Mesenchymal stem cell (in vitro differentiated cells and primary cell): ENCODE data around the gene ZBTB7C.

Experiments used
- DNase-seq: peaks from one replicate; pipeline ENCODE4 v3.0.0-alpha.2; 2013
- H2AFZ ChIP-seq: one replicate; pipeline ENCODE4 v1.6.1; 2013; ENCODE audit warnings: low read depth, mild to moderate bottlenecking, control low read depth, inconsistent platforms, low read length, moderate library complexity
- H2AK5ac ChIP-seq: 2 replicates; pipeline ENCODE4 v1.6.1; 2013; ENCODE audit warnings: low read length, moderate library complexity, mild to moderate bottlenecking, inconsistent platforms; ENCODE audit not compliant: severe bottlenecking
- H2BK120ac ChIP-seq: one replicate; pipeline ENCODE4 v1.6.1; 2013; ENCODE audit warnings: low read depth, mild to moderate bottlenecking, inconsistent platforms, low read length, moderate library complexity
- H2BK12ac ChIP-seq, 2 experiments: one replicate each; pipeline ENCODE4 v1.6.1; 2013; ENCODE audit warnings: inconsistent platforms in 2 of 2, low read length in 2 of 2, mild to moderate bottlenecking in 2 of 2, moderate library complexity in 2 of 2, control low read depth in 1 of 2
- H2BK15ac ChIP-seq: one replicate; pipeline ENCODE4 v1.6.1; 2013; ENCODE audit warnings: mild to moderate bottlenecking, low read depth, inconsistent platforms; ENCODE audit not compliant: poor library complexity, severe bottlenecking
- H2BK5ac ChIP-seq: 2 replicates; pipeline ENCODE4 v1.6.1; 2013; ENCODE audit warnings: low read depth, mild to moderate bottlenecking, low read length, control low read depth, inconsistent platforms; ENCODE audit not compliant: poor library complexity, severe bottlenecking
- H3K14ac ChIP-seq, 2 experiments: one replicate each; pipeline ENCODE4 v1.6.1; 2013; ENCODE audit warnings: inconsistent platforms in 2 of 2, low read length in 2 of 2, control low read depth in 1 of 2, mild to moderate bottlenecking in 1 of 2, moderate library complexity in 1 of 2
- H3K18ac ChIP-seq, 2 experiments: one replicate each; pipeline ENCODE4 v1.6.1; 2013; ENCODE audit warnings: inconsistent platforms in 2 of 2, low read length in 2 of 2, control low read depth in 1 of 2, low read depth in 1 of 2, mild to moderate bottlenecking in 1 of 2
- H3K23ac ChIP-seq, 2 experiments: one replicate each; pipeline ENCODE4 v1.6.1; 2013; ENCODE audit warnings: inconsistent platforms in 2 of 2, low read length in 2 of 2, mild to moderate bottlenecking in 2 of 2, moderate library complexity in 2 of 2, control low read depth in 1 of 2
- H3K27ac ChIP-seq: 2 replicates; pipeline ENCODE4 v1.5.1; 2013; ENCODE audit warnings: mild to moderate bottlenecking, moderate library complexity, low read length, control low read depth, inconsistent platforms; ENCODE audit not compliant: poor library complexity, severe bottlenecking
- H3K27me3 ChIP-seq, 2 experiments: 2 replicates each; pipeline versions ENCODE4 v1.6.1 to v1.7.0; 2013; ENCODE audit warnings: low read length in 2 of 2, mild to moderate bottlenecking in 2 of 2, moderate library complexity in 2 of 2, control low read depth in 1 of 2, inconsistent platforms in 1 of 2; ENCODE audit not compliant: control insufficient read depth in 1 of 2, insufficient read depth in 1 of 2
- H3K36me3 ChIP-seq, 2 experiments: 2 replicates each; pipeline versions ENCODE4 v1.6.1 to v1.7.0; 2013; ENCODE audit warnings: low read length in 2 of 2, control low read depth in 1 of 2, inconsistent platforms in 1 of 2, low read depth in 1 of 2, mild to moderate bottlenecking in 1 of 2; ENCODE audit not compliant: insufficient read depth in 2 of 2, control insufficient read depth in 1 of 2
- H3K4ac ChIP-seq, 2 experiments: one replicate each; pipeline ENCODE4 v1.6.1; 2013; ENCODE audit warnings: inconsistent platforms in 2 of 2, low read length in 2 of 2, mild to moderate bottlenecking in 2 of 2, moderate library complexity in 2 of 2, control low read depth in 1 of 2, low read depth in 1 of 2
- H3K4me1 ChIP-seq: 2 replicates; pipeline ENCODE4 v1.6.1; 2013; ENCODE audit warnings: low read depth, low read length, control low read depth; ENCODE audit not compliant: control insufficient read depth, insufficient read depth
- H3K4me2 ChIP-seq: 2 replicates; pipeline ENCODE4 v1.6.1; 2013; ENCODE audit warnings: low read length, mild to moderate bottlenecking, inconsistent platforms; ENCODE audit not compliant: poor library complexity, severe bottlenecking
- H3K4me3 ChIP-seq, 2 experiments: 2 replicates each; pipeline versions ENCODE4 v1.5.1 to v1.7.0; 2013; ENCODE audit warnings: low read length in 2 of 2, mild to moderate bottlenecking in 2 of 2, control low read depth in 1 of 2, low read depth in 1 of 2; ENCODE audit not compliant: insufficient read depth in 1 of 2
- H3K79me1 ChIP-seq: replicated peaks from 2 replicates; pipeline ENCODE4 v1.6.1; 2013; ENCODE audit warnings: mild to moderate bottlenecking, control low read depth, low read length, inconsistent platforms; ENCODE audit not compliant: poor library complexity, severe bottlenecking
- H3K9ac ChIP-seq: 2 replicates; pipeline ENCODE4 v1.7.0; 2013; ENCODE audit warnings: mild to moderate bottlenecking, low read length, moderate library complexity
- H3K9me3 ChIP-seq: 2 replicates; pipeline ENCODE4 v1.7.0; 2013; ENCODE audit warnings: mild to moderate bottlenecking, low read length; ENCODE audit not compliant: control insufficient read depth
- H4K8ac ChIP-seq: one replicate; pipeline ENCODE4 v1.6.1; 2013; ENCODE audit warnings: inconsistent platforms, mild to moderate bottlenecking, low read length, moderate library complexity
- H4K91ac ChIP-seq: one replicate; pipeline ENCODE4 v1.6.1; 2013; ENCODE audit warnings: mild to moderate bottlenecking, low read length, inconsistent platforms
- WGBS: methylation state at CpG from one replicate; pipeline ENCODE4 v1.1.7; 2013; ENCODE audit warnings: mixed read lengths; 5-methylcytosine and 5-hydroxymethylcytosine counted together

Gene ZBTB7C

GRCh38 chr18:48045744-48046143 lies 363.4 kb downstream of the ZBTB7C start:
- peaks cover 7% of the 10 kb centered on the region for H3K9me3 ChIP-seq
- H2AFZ ChIP-seq, result no peak overlapping the region
- H2BK15ac ChIP-seq, result no peak overlapping the region
- no peak overlapping the region for H2BK120ac ChIP-seq
- H3K14ac ChIP-seq, result no peak overlapping the region
- H3K27ac ChIP-seq, result no peak overlapping the region
- H3K23ac ChIP-seq, result no peak overlapping the region
- no peak overlapping the region for H3K4me3 ChIP-seq
- H3K4me1 ChIP-seq, result no peaks in the 10 kb centered on the region
- no peaks in the 10 kb centered on the region for H3K79me1 ChIP-seq
- DNase-seq, result no peak
- no peak overlapping the region for H2AK5ac ChIP-seq
- H3K4ac ChIP-seq, result no peak overlapping the region
- H2BK12ac ChIP-seq, result no peak overlapping the region
- no peak overlapping the region for H3K9ac ChIP-seq
- no peak overlapping the region for H4K8ac ChIP-seq
- no peak overlapping the region for H2BK5ac ChIP-seq
- WGBS, result 86% methylated on average over 2 of the region's 2 CpGs
- no peaks in the 10 kb centered on the region for H3K36me3 ChIP-seq
- no peak overlapping the region for H3K18ac ChIP-seq
- H3K27me3 ChIP-seq, result peaks cover 54% of the 10 kb centered on the region in 2 experiments
- no peak overlapping the region for H3K4me2 ChIP-seq
- H4K91ac ChIP-seq, result no peak overlapping the region

GRCh38 chr18:48044944-48045343 lies 364.2 kb downstream of the ZBTB7C start:
- Histone ChIP-seq H2BK15ac (no peak overlapping the region), H3K4me3 (no peak overlapping the region), H3K14ac (no peak overlapping the region), H3K4me2 (no peak overlapping the region), H3K4ac (no peak overlapping the region), H3K79me1 (no peaks in the 10 kb centered on the region), H2BK12ac (no peak overlapping the region), H3K23ac (no peak overlapping the region), H3K27me3 (peaks cover 47 to 48% of the 10 kb centered on the region in 2 experiments), H3K4me1 (no peaks in the 10 kb centered on the region), H2AK5ac (no peak overlapping the region), H3K18ac (no peak overlapping the region), H2AFZ (no peak overlapping the region), H4K8ac (no peak overlapping the region), H3K27ac (no peak overlapping the region), H3K36me3 (no peaks in the 10 kb centered on the region), H4K91ac (no peak overlapping the region), H3K9ac (no peak overlapping the region), H2BK5ac (no peak overlapping the region), H3K9me3 (peaks cover 7% of the 10 kb centered on the region), H2BK120ac (no peak overlapping the region)
- WGBS, result 42% methylated on average over 2 of the region's 3 CpGs
- DNase-seq, result no peak

- 85% methylated on average over 3 of the region's 3 CpGs for whole genome bisulfite sequencing
- H3K23ac ChIP-seq, result no peak overlapping the region
These were observed 366.0 kb downstream of the ZBTB7C start for GRCh38 chr18:48043166-48043565.

GRCh38 chr18:48042431-48042830 lies 366.8 kb downstream of the ZBTB7C start:
- Histone ChIP-seq H3K27ac (no peak overlapping the region), H2AFZ (no peak overlapping the region), H3K36me3 (no peaks in the 10 kb centered on the region), H3K79me1 (no peaks in the 10 kb centered on the region), H4K91ac (no peak overlapping the region), H3K4me1 (peaks cover under 1% of the 10 kb centered on the region), H2BK15ac (no peak overlapping the region), H2BK120ac (no peak overlapping the region), H3K4me3 (no peak overlapping the region), H2BK5ac (no peak overlapping the region), H3K18ac (no peak overlapping the region), H3K9me3 (peaks cover 7% of the 10 kb centered on the region), H2AK5ac (no peak overlapping the region), H4K8ac (no peak overlapping the region), H3K4ac (no peak overlapping the region), H3K4me2 (no peak overlapping the region), H3K14ac (no peak overlapping the region), H3K23ac (no peak overlapping the region), H2BK12ac (no peak overlapping the region), H3K27me3 (peaks cover 23 to 25% of the 10 kb centered on the region in 2 experiments), H3K9ac (no peak overlapping the region)
- 69% methylated on average over 4 of the region's 4 CpGs for WGBS
- no peak for DNase-seq

More at GRCh38 chr18:48043166-48043565, 366.0 kb downstream of the ZBTB7C start:
- no peak overlapping the region for H3K4me2 ChIP-seq
- peaks cover 29 to 32% of the 10 kb centered on the region in 2 experiments for H3K27me3 ChIP-seq
- H3K27ac ChIP-seq, result no peak overlapping the region
- DNase-seq, result no peak
- no peak overlapping the region for H2BK120ac ChIP-seq
- no peak overlapping the region for H2AFZ ChIP-seq
- H3K4ac ChIP-seq, result no peak overlapping the region
- no peak overlapping the region for H2BK5ac ChIP-seq
- H2BK12ac ChIP-seq, result no peak overlapping the region
- H3K4me3 ChIP-seq, result no peak overlapping the region
- no peak overlapping the region for H2AK5ac ChIP-seq
- no peaks in the 10 kb centered on the region for H3K36me3 ChIP-seq
- H3K79me1 ChIP-seq, result no peaks in the 10 kb centered on the region
- no peak overlapping the region for H4K91ac ChIP-seq
- H3K18ac ChIP-seq, result no peak overlapping the region
- H3K4me1 ChIP-seq, result no peaks in the 10 kb centered on the region
- no peak overlapping the region for H3K14ac ChIP-seq
- H2BK15ac ChIP-seq, result no peak overlapping the region
- peaks cover 7% of the 10 kb centered on the region for H3K9me3 ChIP-seq
- no peak overlapping the region for H3K9ac ChIP-seq
- H4K8ac ChIP-seq, result no peak overlapping the region
